CD4-positive, CD25-positive, alpha-beta regulatory T cell (primary cell): ENCODE results near the gene MDM1. TPM values are rescaled to one million over a fixed set of nuclear protein-coding genes. Genes with fewer than 3 reads are reported as not detected.

ENCODE experiments used
- ATAC-seq, 2 donors: fragments of 150-1000 bp; cut with Tn5 transposase; one replicate each; pipeline ENCODE4 v1.10.0; 2021; ENCODE audit warnings: low read depth in 2 of 2, moderate number of reproducible peaks in 2 of 2, moderate library complexity in 1 of 2
- DNase-seq, 3 donors: peaks; one replicate each; pipeline versions ENCODE4 v3.0.0 to v3.0.0-alpha.2; 2012 to 2022; ENCODE audit warnings: mixed read lengths in 1 of 3
- H3K27ac ChIP-seq: one replicate; pipeline ENCODE4 v1.7.0; 2013; ENCODE audit warnings: mild to moderate bottlenecking, low read length; ENCODE audit not compliant: insufficient read depth, poor library complexity, severe bottlenecking
- H3K27me3 ChIP-seq: one replicate; pipeline ENCODE4 v1.7.0; 2013; ENCODE audit warnings: low read length; ENCODE audit not compliant: control insufficient read depth, insufficient read depth
- H3K36me3 ChIP-seq: one replicate; pipeline ENCODE4 v1.7.0; 2013; ENCODE audit warnings: mild to moderate bottlenecking, low read length, moderate library complexity; ENCODE audit not compliant: control insufficient read depth, insufficient read depth
- H3K4me1 ChIP-seq: 2 replicates; pipeline ENCODE4 v1.7.0; 2013; ENCODE audit warnings: mild to moderate bottlenecking, low read length; ENCODE audit not compliant: insufficient read depth, control insufficient read depth, poor library complexity, severe bottlenecking
- H3K4me3 ChIP-seq: one replicate; pipeline ENCODE4 v1.7.0; 2013; ENCODE audit warnings: low read depth, mild to moderate bottlenecking, low read length, moderate library complexity
- H3K9me3 ChIP-seq, 2 experiments: 1 replicate in 1 of 2; 2 replicates in 1 of 2; pipeline ENCODE4 v1.7.0; 2013; ENCODE audit warnings: low read length in 2 of 2, mild to moderate bottlenecking in 1 of 2, moderate library complexity in 1 of 2; ENCODE audit not compliant: control insufficient read depth in 2 of 2
- H3K27ac Mint-ChIP-seq, 3 donors: one replicate each; pipeline ENCODE4 v1.8.0; 2020 to 2022; ENCODE audit warnings: mild to moderate bottlenecking in 3 of 3, mixed read lengths in 3 of 3, moderate library complexity in 2 of 3
- H3K27me3 Mint-ChIP-seq: one replicate; pipeline ENCODE4 v1.8.0; 2022; ENCODE audit warnings: mild to moderate bottlenecking, mixed read lengths
- H3K36me3 Mint-ChIP-seq: one replicate; pipeline ENCODE4 v1.8.0; 2020; ENCODE audit warnings: mixed read lengths
- H3K4me1 Mint-ChIP-seq, 4 donors: one replicate each; pipeline ENCODE4 v1.8.0; 2020 to 2022; ENCODE audit warnings: mixed read lengths in 4 of 4, mild to moderate bottlenecking in 1 of 4
- H3K4me3 Mint-ChIP-seq, 4 donors: one replicate each; pipeline ENCODE4 v1.8.0; 2020 to 2022; ENCODE audit warnings: mild to moderate bottlenecking in 4 of 4, mixed read lengths in 4 of 4, moderate library complexity in 3 of 4
- H3K9me3 Mint-ChIP-seq, 7 donors: one replicate each; pipeline ENCODE4 v1.8.0; 2020 to 2022; ENCODE audit warnings: mixed read lengths in 7 of 7, mild to moderate bottlenecking in 3 of 7, moderate library complexity in 2 of 7
- polyA plus RNA-seq, 4 donors: library from polyadenylated mRNA; unstranded; fragments of 300-500 nt; fragmentation: Illumina TruSeq; gene quantifications; one replicate each; pipeline ENCODE4 v1.2.3, GENCODE V29; 2021
- total RNA-seq: library from RNA; stranded (reverse); gene quantifications from one replicate; pipeline ENCODE4 v1.2.3, GENCODE V29; 2022

MDM1 gene
- total and polyA plus RNA-seq, 5 donors from 2014 or later = 13.4 to 21.2 (median 16.4) TPM

GRCh38 chr12:68279227-68280054 is 52.7 kb downstream of the MDM1 start:
- peaks cover 5 to 19% (median 8%) of the 10 kb centered on the region in 4 donors for H3K4me1 Mint-ChIP-seq
- H3K27ac ChIP-seq = no peak overlapping the region
- H3K27me3 Mint-ChIP-seq = peaks cover 6% of the 10 kb centered on the region
- peak overlapping the region in 1 of 3 donors; percentile 76 for H3K27ac Mint-ChIP-seq
- H3K9me3 Mint-ChIP-seq = peaks cover 0 to 2% (median 0%) of the 10 kb centered on the region in 7 donors
- no peak overlapping the region for H3K4me3 Mint-ChIP-seq
- H3K4me1 ChIP-seq = peaks cover 3% of the 10 kb centered on the region
- no peaks in the 10 kb centered on the region for H3K9me3 ChIP-seq
- DNase-seq = peak in 1 of 3 donors; percentile 15
- no peaks in the 10 kb centered on the region for H3K27me3 ChIP-seq
- H3K36me3 Mint-ChIP-seq = no peaks in the 10 kb centered on the region
- no peak for ATAC-seq
- no peaks in the 10 kb centered on the region for H3K36me3 ChIP-seq
- H3K4me3 ChIP-seq = no peak overlapping the region

DNA sequence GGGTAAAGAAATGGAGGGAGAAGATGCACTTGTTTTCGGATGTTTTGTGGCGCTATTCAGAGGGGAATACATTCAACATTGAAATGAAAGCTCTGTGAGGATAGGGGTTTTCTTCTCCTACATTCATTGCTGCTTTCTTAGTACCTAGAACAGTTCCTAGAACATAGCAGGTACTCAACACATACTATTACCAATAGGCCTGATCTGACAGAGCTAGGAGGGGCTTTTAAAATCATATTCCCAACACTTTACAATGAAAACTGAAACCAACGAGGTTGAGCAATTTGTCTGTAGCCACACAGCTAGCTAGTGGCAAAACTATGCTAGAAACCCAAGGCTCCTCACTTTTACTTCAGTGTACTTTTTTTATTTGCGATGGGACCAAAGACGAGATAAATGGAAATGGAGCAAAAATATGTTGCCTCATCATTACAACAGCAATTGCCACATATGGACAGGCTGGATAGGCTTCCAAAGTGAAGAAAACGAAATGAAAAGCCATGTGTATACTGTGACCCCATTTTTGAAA is 55.7 kb downstream of the MDM1 start:
- H3K4me3 Mint-ChIP-seq = no peak overlapping the region
- H3K9me3 Mint-ChIP-seq = no peaks in the 10 kb centered on the region
- H3K27ac Mint-ChIP-seq = no peak overlapping the region
- H3K27me3 ChIP-seq = no peaks in the 10 kb centered on the region
- H3K4me1 ChIP-seq = no peaks in the 10 kb centered on the region
- ATAC-seq (no peak), DNase-seq (no peak)
- H3K36me3 Mint-ChIP-seq = no peaks in the 10 kb centered on the region
- H3K9me3 ChIP-seq = no peaks in the 10 kb centered on the region
- no peaks in the 10 kb centered on the region for H3K36me3 ChIP-seq
- H3K27me3 Mint-ChIP-seq = no peaks in the 10 kb centered on the region
- H3K4me1 Mint-ChIP-seq = peaks cover 5 to 19% (median 8%) of the 10 kb centered on the region in 4 donors
- H3K27ac ChIP-seq = no peak overlapping the region
- no peak overlapping the region for H3K4me3 ChIP-seq

GRCh38 chr12:68272732-68273131 is 59.4 kb downstream of the MDM1 start:
- H3K27ac Mint-ChIP-seq = no peak overlapping the region
- H3K4me3 ChIP-seq = no peak overlapping the region
- H3K36me3 ChIP-seq = no peaks in the 10 kb centered on the region
- H3K9me3 Mint-ChIP-seq = no peaks in the 10 kb centered on the region
- no peak overlapping the region for H3K27ac ChIP-seq
- H3K27me3 ChIP-seq = peaks cover 3% of the 10 kb centered on the region
- H3K4me3 Mint-ChIP-seq = no peak overlapping the region
- no peaks in the 10 kb centered on the region for H3K4me1 ChIP-seq
- H3K27me3 Mint-ChIP-seq = no peaks in the 10 kb centered on the region
- ATAC-seq (no peak), DNase-seq (no peak)
- H3K9me3 ChIP-seq = no peaks in the 10 kb centered on the region
- peaks cover 3 to 7% (median 3%) of the 10 kb centered on the region in 4 donors for H3K4me1 Mint-ChIP-seq
- no peaks in the 10 kb centered on the region for H3K36me3 Mint-ChIP-seq

- no peaks in the 10 kb centered on the region for H3K36me3 ChIP-seq
- ATAC-seq = no peak
- no peak overlapping the region for H3K4me3 ChIP-seq
- Mint-ChIP-seq H3K36me3 (no peaks in the 10 kb centered on the region), H3K4me3 (no peak overlapping the region), H3K9me3 (no peaks in the 10 kb centered on the region), H3K27ac (no peak overlapping the region), H3K4me1 (peaks cover 0 to 4% (median 0%) of the 10 kb centered on the region in 4 donors), H3K27me3 (no peaks in the 10 kb centered on the region)
- no peaks in the 10 kb centered on the region for H3K9me3 ChIP-seq
- H3K4me1 ChIP-seq = no peaks in the 10 kb centered on the region
- no peak overlapping the region for H3K27ac ChIP-seq
- DNase-seq = no peak
- peaks cover 3% of the 10 kb centered on the region for H3K27me3 ChIP-seq
These were observed 60.8 kb downstream of the MDM1 start for GRCh38 chr12:68271346-68271745.

- Histone ChIP-seq H3K36me3 (no peaks in the 10 kb centered on the region), H3K27ac (no peak overlapping the region), H3K27me3 (peaks cover 3% of the 10 kb centered on the region), H3K4me1 (no peaks in the 10 kb centered on the region), H3K4me3 (no peak overlapping the region), H3K9me3 (no peaks in the 10 kb centered on the region)
- Mint-ChIP-seq H3K27ac (no peak overlapping the region), H3K27me3 (no peaks in the 10 kb centered on the region), H3K36me3 (no peaks in the 10 kb centered on the region), H3K4me1 (no peaks in the 10 kb centered on the region), H3K9me3 (no peaks in the 10 kb centered on the region), H3K4me3 (no peak overlapping the region)
- DNase-seq = no peak
- no peak for ATAC-seq
These were observed 61.8 kb downstream of the MDM1 start for GRCh38 chr12:68270358-68270757.

DNA sequence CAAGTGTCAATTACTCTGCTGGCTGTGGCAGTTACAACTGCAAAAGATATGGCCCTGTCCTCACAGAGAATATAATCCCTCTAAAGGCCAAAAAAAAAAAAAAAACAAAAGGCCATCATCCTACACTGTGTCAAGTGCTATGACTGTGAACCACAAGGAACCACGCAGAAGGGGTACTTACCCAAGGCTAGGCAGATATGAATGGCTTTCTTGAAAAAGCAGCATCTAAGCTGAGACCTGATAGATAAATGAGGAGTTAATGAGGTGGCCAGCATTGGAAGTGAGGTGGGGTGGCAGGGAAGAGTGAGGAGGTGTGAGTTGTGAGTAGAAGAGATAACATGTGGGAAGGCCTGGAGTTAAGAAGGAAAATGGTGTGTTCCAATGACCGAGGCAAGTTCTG is 62.4 kb downstream of the MDM1 start:
- H3K36me3 Mint-ChIP-seq = no peaks in the 10 kb centered on the region
- no peaks in the 10 kb centered on the region for H3K36me3 ChIP-seq
- no peak overlapping the region for H3K4me3 Mint-ChIP-seq
- no peaks in the 10 kb centered on the region for H3K9me3 ChIP-seq
- H3K27ac ChIP-seq = no peak overlapping the region
- no peaks in the 10 kb centered on the region for H3K4me1 ChIP-seq
- H3K9me3 Mint-ChIP-seq = no peaks in the 10 kb centered on the region
- no peaks in the 10 kb centered on the region for H3K4me1 Mint-ChIP-seq
- no peak overlapping the region for H3K4me3 ChIP-seq
- no peak for ATAC-seq
- peaks cover 3% of the 10 kb centered on the region for H3K27me3 ChIP-seq
- H3K27ac Mint-ChIP-seq = no peak overlapping the region
- no peak for DNase-seq
- no peaks in the 10 kb centered on the region for H3K27me3 Mint-ChIP-seq

GRCh38 chr12:68268967-68269366 is 63.2 kb downstream of the MDM1 start:
- Mint-ChIP-seq H3K4me3 (no peak overlapping the region), H3K27me3 (no peaks in the 10 kb centered on the region), H3K4me1 (no peaks in the 10 kb centered on the region), H3K9me3 (no peaks in the 10 kb centered on the region), H3K36me3 (no peaks in the 10 kb centered on the region), H3K27ac (no peak overlapping the region)
- H3K36me3 ChIP-seq = no peaks in the 10 kb centered on the region
- H3K4me1 ChIP-seq = no peaks in the 10 kb centered on the region
- H3K9me3 ChIP-seq = no peaks in the 10 kb centered on the region
- H3K27me3 ChIP-seq = peaks cover 6% of the 10 kb centered on the region
- H3K27ac ChIP-seq = no peak overlapping the region
- H3K4me3 ChIP-seq = no peak overlapping the region
- ATAC-seq = no peak
- DNase-seq = no peak

DNA sequence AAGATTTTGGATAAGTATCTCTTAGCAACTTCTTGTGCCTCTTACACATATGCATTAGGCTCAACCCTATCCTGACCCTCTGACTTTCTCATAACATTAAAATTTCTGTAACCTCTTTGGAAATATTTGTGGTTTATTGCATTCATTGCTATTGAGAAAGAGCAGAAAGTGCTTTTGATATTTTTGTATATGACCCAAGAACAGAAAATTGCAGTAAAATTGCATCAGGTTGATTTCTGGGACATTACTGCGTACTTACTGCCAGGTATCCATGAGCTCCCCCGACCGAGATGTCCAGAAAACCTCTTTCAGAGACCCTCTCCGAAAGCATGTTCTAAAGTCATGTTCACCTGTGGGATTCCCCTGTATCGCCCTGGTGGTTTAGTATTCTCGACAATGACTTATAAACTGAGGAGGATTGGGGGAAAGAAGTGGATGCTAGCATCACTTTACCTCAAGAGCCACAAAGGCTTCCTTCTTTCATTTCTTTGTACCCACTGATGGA is 64.2 kb downstream of the MDM1 start:
- no peak for ATAC-seq
- no peaks in the 10 kb centered on the region for H3K36me3 Mint-ChIP-seq
- H3K4me3 Mint-ChIP-seq = no peak overlapping the region

More for the DNA sequence above, 64.2 kb downstream of the MDM1 start:
- Histone ChIP-seq H3K4me3 (no peak overlapping the region), H3K27ac (no peak overlapping the region), H3K4me1 (no peaks in the 10 kb centered on the region), H3K36me3 (no peaks in the 10 kb centered on the region), H3K9me3 (no peaks in the 10 kb centered on the region), H3K27me3 (peaks cover 7% of the 10 kb centered on the region)
- Mint-ChIP-seq H3K27me3 (no peaks in the 10 kb centered on the region), H3K27ac (no peak overlapping the region), H3K9me3 (no peaks in the 10 kb centered on the region), H3K4me1 (no peaks in the 10 kb centered on the region)
- no peak for DNase-seq
